GM10248 (cell line): Measurements from ENCODE around the gene NAGS.

Source experiments
- CTCF ChIA-PET: fragments of 300-600 bp; sonication (Branson Sonifier 250); formaldehyde crosslinking; extraction: SDS; loops from one replicate; lab custom pipeline; 2021; ENCODE audit warnings: antibody characterized with exemption; lab: Yijun Ruan, JAX
- POLR2A ChIA-PET: fragments of 350-650 bp; sonication (Branson Sonifier 250); formaldehyde crosslinking; extraction: SDS; loops from one replicate; lab custom pipeline; 2020; ENCODE audit warnings: antibody characterized with exemption; lab: Yijun Ruan, JAX
- DNase-seq: peaks from one replicate; pipeline ENCODE4 v3.0.0; 2012; ENCODE audit errors: extremely low spot score
- CTCF ChIP-seq: IDR thresholded peaks from 2 replicates; pipeline ENCODE4 v1.5.1; 2012; ENCODE audit warnings: mild to moderate bottlenecking, low read depth; ENCODE audit errors: extremely low read depth, missing control alignments, control extremely low read depth

The NAGS gene

GRCh38 chr17:43983515-43984411 is 20.7 kb upstream of the NAGS start:
- ChIA-PET CTCF (interaction anchor here (0.9 to 1.8 kb wide), 4 partner anchors 10 to 74 kb away, joined by 3 to 8 read pairs (median 4); no protein-coding TSS in a partner anchor), POLR2A (no interaction called here)
- DNase-seq, result no peak
- no peak for TF ChIP-seq CTCF

GRCh38 chr17:43984521-43984920 is 19.9 kb upstream of the NAGS start:
- TF ChIP-seq CTCF, result no peak
- DNase-seq, result no peak
- CTCF ChIA-PET, result interaction anchor here (1.1 kb wide), 1 partner anchor 40 kb away, joined by 5 read pairs; no protein-coding TSS in a partner anchor
- POLR2A ChIA-PET, result no interaction called here

GRCh38 chr17:43986225-43986981 is 18.0 kb upstream of the NAGS start:
- ChIA-PET POLR2A (no interaction called here), CTCF (interaction anchor here (0.9 to 2.0 kb wide), 3 partner anchors 28 to 108 kb away, joined by 3 to 7 read pairs (median 5); partner anchors contain the start of gene TMEM101)
- DNase-seq, result no peak

GRCh38 chr17:43987131-43988021 is 17.0 kb upstream of the NAGS start:
- CTCF ChIA-PET, result interaction anchor here (0.9 to 2.0 kb wide), 4 partner anchors 9 to 109 kb away, joined by 3 to 7 read pairs (median 4); partner anchors contain the start of gene TMEM101
- POLR2A ChIA-PET, result no interaction called here
- DNase-seq, result no peak
- TF ChIP-seq CTCF, result no peak

More at GRCh38 chr17:43986225-43986981, 18.0 kb upstream of the NAGS start:
- no peak for TF ChIP-seq CTCF

- no peak for TF ChIP-seq CTCF
- DNase-seq, result no peak
- ChIA-PET POLR2A (no interaction called here), CTCF (interaction anchor here (1.1 to 2.0 kb wide), 3 partner anchors 8 to 110 kb away, joined by 3 to 7 read pairs (median 4); no protein-coding TSS in a partner anchor)
These were observed 16.1 kb upstream of the NAGS start for GRCh38 chr17:43988301-43988700.
